ENCODE measurements around the gene GNG5.

GRCh38 chr1:84481317-84481716 lies 25.1 kb downstream of the GNG5 start:
- TF ChIP-seq EZH2 (IDR thresholded peaks at IDR 0.05; ENCODE audit: borderline replicate concordance) (no peak), CTCF (IDR thresholded peaks at IDR 0.05; ENCODE audit: poor library complexity) (no peak)

Measured in hepatocyte (in vitro differentiated cells).